CD4-positive, alpha-beta T cell treated with Interleukin-2 at 100 ng/mL for 4 hours (primary cell): ENCODE data around the gene KLHL21.
A peak's percentile ranks its signal among the peaks of the same experiment; 100 is the strongest.

Source experiments
- DNase-seq: peaks from one replicate; pipeline ENCODE4 v3.0.0-alpha.2; 2020; ENCODE audit warnings: low spot score

KLHL21 gene

DNA sequence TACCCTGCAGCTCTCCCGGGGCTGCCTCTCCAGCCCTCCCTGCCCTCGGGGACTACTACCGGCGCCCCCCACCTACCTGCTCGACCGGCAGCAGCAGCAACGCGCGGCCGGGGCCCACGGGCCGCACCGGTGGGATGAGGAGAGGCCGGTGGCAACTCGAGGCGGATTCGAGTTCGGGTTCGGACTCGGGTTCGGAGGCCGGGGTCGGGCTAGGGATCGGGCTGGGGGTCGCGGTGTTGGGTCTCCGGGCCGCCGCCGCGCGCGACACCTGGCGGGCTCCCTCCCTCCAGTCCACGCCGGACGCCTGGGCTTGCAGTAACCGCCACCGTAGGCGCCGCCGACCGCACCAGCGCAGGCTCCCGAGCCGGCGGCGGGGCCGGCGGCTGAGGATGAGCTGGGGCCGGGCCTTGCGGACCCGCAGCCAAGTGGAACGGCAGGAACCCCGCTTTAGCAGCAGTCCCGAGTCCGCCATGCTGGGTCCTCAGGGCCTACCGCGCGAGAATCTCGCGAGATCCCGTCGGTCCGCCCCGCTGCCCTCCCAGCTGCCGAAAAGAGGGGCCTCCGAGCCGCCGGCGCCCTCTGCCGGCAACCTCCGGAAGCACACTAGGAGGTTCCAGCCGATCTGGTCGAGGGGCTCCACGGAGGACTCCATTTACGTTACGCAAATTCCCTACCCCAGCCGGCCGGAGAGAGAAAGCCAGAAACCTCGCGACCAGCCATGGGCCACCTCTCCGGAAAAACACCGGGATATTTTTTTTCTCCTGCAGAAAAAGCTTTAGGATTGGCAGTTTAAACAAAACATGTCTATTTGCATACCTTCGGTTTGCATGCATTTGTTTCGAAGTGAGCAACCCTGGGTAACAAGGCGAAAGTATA, 48.4 kb downstream of the KLHL21 start, which contains the start of gene NOL9:
TSS of gene NOL9 (minus strand) at position 483 of the 876 bp plus-strand sequence. CDS start at position 472, 11 bp downstream.
- DNase-seq, result peak; percentile 96

DNA sequence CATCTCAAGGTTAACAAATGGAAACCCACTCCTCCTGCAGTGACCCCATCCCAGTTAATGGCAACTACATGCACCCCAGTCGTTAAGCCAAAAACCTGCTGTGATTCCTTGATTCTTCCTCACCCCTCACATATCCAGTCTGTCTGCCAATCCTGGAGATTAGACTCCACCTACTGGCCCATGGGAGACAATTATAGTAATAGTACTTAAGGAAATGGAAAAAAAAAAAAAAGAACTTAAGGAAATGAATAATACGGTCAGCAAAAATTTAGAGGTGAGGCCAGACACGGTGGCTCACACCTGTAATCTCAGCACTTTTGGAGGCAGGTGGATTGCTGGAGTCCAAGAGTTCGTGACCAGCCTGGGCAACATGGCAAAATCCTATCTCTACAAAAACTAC, 55.4 kb downstream of the KLHL21 start:
- no peak for DNase-seq

DNA sequence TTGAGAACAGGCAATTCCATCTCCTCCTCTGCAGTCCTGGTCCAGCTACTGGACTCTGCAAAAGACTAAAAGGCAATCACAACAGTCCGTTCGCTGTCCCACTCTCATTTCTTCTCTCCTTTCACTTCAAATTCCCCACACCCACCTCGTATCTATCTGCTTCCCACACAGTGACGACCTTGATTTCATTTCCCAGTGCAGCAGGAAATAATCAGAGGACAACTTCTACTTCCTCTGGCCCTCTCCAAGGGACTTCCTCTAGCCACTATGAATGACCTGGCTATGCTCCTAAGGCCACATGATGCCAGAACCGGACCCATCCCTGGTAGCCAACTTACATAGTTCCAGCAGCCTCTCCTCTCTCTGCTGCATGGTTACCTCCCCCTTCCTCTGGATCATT, 56.3 kb downstream of the KLHL21 start:
- DNase-seq, result no peak

GRCh38 chr1:6545276-6546112, 57.2 kb downstream of the KLHL21 start:
- peak; percentile 6 for DNase-seq

- DNase-seq, result peak; percentile 39
Measured at GRCh38 chr1:6544831-6545230, 57.8 kb downstream of the KLHL21 start.
